ENCODE measurements around the gene CELF4.

CELF4 gene

DNA sequence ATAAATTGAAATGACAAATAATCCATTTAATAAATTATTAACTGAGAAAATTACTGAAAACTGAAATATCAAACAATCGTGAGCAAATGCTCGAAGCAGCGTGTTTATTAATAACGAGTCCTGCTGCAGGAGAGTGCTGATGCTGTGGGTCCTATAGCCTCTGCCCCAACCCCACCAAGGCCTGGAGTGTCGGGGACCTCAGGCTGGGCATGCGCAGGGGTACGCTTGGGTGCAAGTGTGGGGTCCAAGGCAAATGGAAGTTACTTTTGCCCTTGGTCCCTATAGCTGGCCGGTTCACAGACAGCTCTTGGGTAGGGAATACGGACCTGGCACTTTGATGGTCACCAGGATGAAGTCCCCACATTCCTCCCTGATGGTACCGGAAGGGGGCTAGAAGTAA, 43.3 kb upstream of the CELF4 start:
- H3K9me3 ChIP-seq (ENCODE audit: severe bottlenecking) = no peaks in the 10 kb centered on the region
- no peaks in the 10 kb centered on the region for H3K27me3 ChIP-seq (ENCODE audit: insufficient read depth, poor library complexity, severe bottlenecking)
- no peak for DNase-seq (ENCODE audit: low spot score)
- no peak for ATAC-seq (ENCODE audit: low read depth)
- no peaks in the 10 kb centered on the region for H3K36me3 ChIP-seq (ENCODE audit: low read depth)
- no peak for TF ChIP-seq CTCF (IDR thresholded peaks at IDR 0.05; ENCODE audit: poor library complexity, severe bottlenecking)
- H3K27ac ChIP-seq (ENCODE audit: poor library complexity, severe bottlenecking) = no peak overlapping the region
- H3K4me1 ChIP-seq (ENCODE audit: insufficient read depth, poor library complexity, severe bottlenecking) = no peaks in the 10 kb centered on the region
- no peak overlapping the region for H3K4me3 ChIP-seq (ENCODE audit: severe bottlenecking)

GRCh38 chr18:37607281-37607680, 41.7 kb upstream of the CELF4 start:
- ATAC-seq (ENCODE audit: low read depth) = no peak
- H3K4me1 ChIP-seq (ENCODE audit: insufficient read depth, poor library complexity, severe bottlenecking) = no peaks in the 10 kb centered on the region
- no peak for DNase-seq (ENCODE audit: low spot score)
- H3K9me3 ChIP-seq (ENCODE audit: severe bottlenecking) = no peaks in the 10 kb centered on the region
- no peak overlapping the region for H3K4me3 ChIP-seq (ENCODE audit: severe bottlenecking)
- no peaks in the 10 kb centered on the region for H3K36me3 ChIP-seq (ENCODE audit: low read depth)
- no peaks in the 10 kb centered on the region for H3K27me3 ChIP-seq (ENCODE audit: insufficient read depth, poor library complexity, severe bottlenecking)
- H3K27ac ChIP-seq (ENCODE audit: poor library complexity, severe bottlenecking) = no peak overlapping the region
- TF ChIP-seq CTCF (IDR thresholded peaks at IDR 0.05; ENCODE audit: poor library complexity, severe bottlenecking) = no peak

- Histone ChIP-seq H3K27ac (ENCODE audit: poor library complexity, severe bottlenecking) (no peak overlapping the region), H3K36me3 (ENCODE audit: low read depth) (no peaks in the 10 kb centered on the region), H3K4me1 (ENCODE audit: insufficient read depth, poor library complexity, severe bottlenecking) (no peaks in the 10 kb centered on the region), H3K27me3 (ENCODE audit: insufficient read depth, poor library complexity, severe bottlenecking) (no peaks in the 10 kb centered on the region), H3K9me3 (ENCODE audit: severe bottlenecking) (no peaks in the 10 kb centered on the region), H3K4me3 (ENCODE audit: severe bottlenecking) (no peak overlapping the region)
- TF ChIP-seq CTCF (IDR thresholded peaks at IDR 0.05; ENCODE audit: poor library complexity, severe bottlenecking) = no peak
- ATAC-seq (ENCODE audit: low read depth) (no peak), DNase-seq (ENCODE audit: low spot score) (no peak)
Measured at GRCh38 chr18:37604032-37604431, 38.4 kb upstream of the CELF4 start.

- no peak overlapping the region for H3K4me3 ChIP-seq (ENCODE audit: severe bottlenecking)
- no peaks in the 10 kb centered on the region for H3K4me1 ChIP-seq (ENCODE audit: insufficient read depth, poor library complexity, severe bottlenecking)
- no peak for DNase-seq (ENCODE audit: low spot score)
- no peak overlapping the region for H3K27ac ChIP-seq (ENCODE audit: poor library complexity, severe bottlenecking)
- no peaks in the 10 kb centered on the region for H3K27me3 ChIP-seq (ENCODE audit: insufficient read depth, poor library complexity, severe bottlenecking)
- no peaks in the 10 kb centered on the region for H3K36me3 ChIP-seq (ENCODE audit: low read depth)
- ATAC-seq (ENCODE audit: low read depth) = no peak
- H3K9me3 ChIP-seq (ENCODE audit: severe bottlenecking) = no peaks in the 10 kb centered on the region
- TF ChIP-seq CTCF (IDR thresholded peaks at IDR 0.05; ENCODE audit: poor library complexity, severe bottlenecking) = no peak
Measured at GRCh38 chr18:37598966-37599896, 33.6 kb upstream of the CELF4 start.

- no peaks in the 10 kb centered on the region for H3K4me1 ChIP-seq (ENCODE audit: insufficient read depth, poor library complexity, severe bottlenecking)
- no peaks in the 10 kb centered on the region for H3K27me3 ChIP-seq (ENCODE audit: insufficient read depth, poor library complexity, severe bottlenecking)
- DNase-seq (ENCODE audit: low spot score) (no peak), ATAC-seq (ENCODE audit: low read depth) (no peak)
- no peak overlapping the region for H3K4me3 ChIP-seq (ENCODE audit: severe bottlenecking)
- no peaks in the 10 kb centered on the region for H3K36me3 ChIP-seq (ENCODE audit: low read depth)
- H3K9me3 ChIP-seq (ENCODE audit: severe bottlenecking) = no peaks in the 10 kb centered on the region
- no peak overlapping the region for H3K27ac ChIP-seq (ENCODE audit: poor library complexity, severe bottlenecking)
- TF ChIP-seq CTCF (IDR thresholded peaks at IDR 0.05; ENCODE audit: poor library complexity, severe bottlenecking) = no peak
Measured at GRCh38 chr18:37598396-37598795, 32.8 kb upstream of the CELF4 start.

Measured in RWPE2 (cell line).